Sigmoid colon (tissue), 3 donors: ENCODE results near the gene CHKB.

Experiments
- POLR2A ChIP-seq, 2 donors: fragments of 450-650 bp; IDR thresholded peaks; one replicate each; pipeline ENCODE4 v1.6.1; 2016; ENCODE audit warnings: antibody characterized with exemption in 2 of 2, mild to moderate bottlenecking in 2 of 2, moderate library complexity in 2 of 2
- TF ChIP-seq, protein P1 (sequence below), 4 experiments: fragments of 450-650 bp in 3 of 4; fragments of 200-600 bp in 1 of 4; IDR thresholded peaks; one replicate each; pipeline ENCODE4 v1.5.1; 2016 to 2019; ENCODE audit warnings: antibody characterized with exemption in 4 of 4, mild to moderate bottlenecking in 3 of 4, moderate library complexity in 2 of 4

DNA sequence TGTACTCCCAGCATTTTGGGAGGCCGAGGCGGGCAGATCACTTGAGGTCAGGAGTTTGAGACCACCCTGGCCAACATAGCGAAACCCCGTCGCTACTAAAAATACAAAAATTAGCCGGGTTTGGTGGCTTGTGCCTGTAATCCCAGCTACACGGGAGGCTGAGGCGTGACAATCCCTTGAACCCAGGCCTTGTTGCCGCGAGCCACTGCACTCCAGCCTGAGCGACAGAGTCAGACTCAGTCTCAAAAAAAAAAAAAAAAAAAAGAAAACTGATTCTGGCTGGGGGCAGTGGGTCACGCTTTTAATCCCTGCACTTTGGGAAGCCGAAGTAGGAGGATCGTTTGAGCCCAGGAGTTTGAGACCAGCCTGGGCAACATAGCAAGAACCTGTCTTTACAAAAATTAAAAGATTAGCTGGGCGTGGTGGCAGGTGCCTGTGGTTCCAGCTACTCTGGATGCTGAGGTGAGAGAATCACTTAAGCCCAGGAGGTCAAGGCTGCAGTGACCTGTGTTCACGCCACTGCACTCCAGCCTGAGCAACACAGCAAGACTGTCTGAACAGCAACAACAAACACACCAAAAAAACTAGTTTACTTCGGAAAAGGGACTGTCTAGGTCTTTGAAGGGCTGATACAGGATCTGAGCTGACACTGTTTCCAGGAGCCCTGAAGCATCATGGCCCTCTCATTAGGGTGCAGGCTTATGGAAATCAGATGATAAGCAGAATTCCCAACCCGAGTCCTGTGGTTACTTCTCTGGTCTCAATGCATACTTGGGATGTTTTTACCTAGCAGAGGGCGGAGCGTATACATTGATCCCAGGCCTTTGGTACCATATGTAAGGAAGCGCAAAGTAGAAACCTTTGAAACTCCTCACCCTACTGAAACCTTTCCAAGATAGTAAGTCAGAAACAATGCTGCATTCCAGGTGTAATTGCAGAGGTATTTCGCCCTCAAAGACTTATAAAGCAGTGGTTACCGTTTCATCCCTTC lies 1.8 kb upstream of the CHKB start:
- TF ChIP-seq, protein P1, sequence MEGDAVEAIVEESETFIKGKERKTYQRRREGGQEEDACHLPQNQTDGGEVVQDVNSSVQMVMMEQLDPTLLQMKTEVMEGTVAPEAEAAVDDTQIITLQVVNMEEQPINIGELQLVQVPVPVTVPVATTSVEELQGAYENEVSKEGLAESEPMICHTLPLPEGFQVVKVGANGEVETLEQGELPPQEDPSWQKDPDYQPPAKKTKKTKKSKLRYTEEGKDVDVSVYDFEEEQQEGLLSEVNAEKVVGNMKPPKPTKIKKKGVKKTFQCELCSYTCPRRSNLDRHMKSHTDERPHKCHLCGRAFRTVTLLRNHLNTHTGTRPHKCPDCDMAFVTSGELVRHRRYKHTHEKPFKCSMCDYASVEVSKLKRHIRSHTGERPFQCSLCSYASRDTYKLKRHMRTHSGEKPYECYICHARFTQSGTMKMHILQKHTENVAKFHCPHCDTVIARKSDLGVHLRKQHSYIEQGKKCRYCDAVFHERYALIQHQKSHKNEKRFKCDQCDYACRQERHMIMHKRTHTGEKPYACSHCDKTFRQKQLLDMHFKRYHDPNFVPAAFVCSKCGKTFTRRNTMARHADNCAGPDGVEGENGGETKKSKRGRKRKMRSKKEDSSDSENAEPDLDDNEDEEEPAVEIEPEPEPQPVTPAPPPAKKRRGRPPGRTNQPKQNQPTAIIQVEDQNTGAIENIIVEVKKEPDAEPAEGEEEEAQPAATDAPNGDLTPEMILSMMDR (IDR thresholded peaks at IDR 0.05): no peak
- no peak for TF ChIP-seq POLR2A (IDR thresholded peaks at IDR 0.05)
